Kidney epithelial cell (primary cell): Measurements from ENCODE around the gene CD46. TPM values are rescaled to one million over a fixed set of nuclear protein-coding genes. Genes with fewer than 3 reads are reported as not detected.

Source experiments
- DNase-seq: peaks from one replicate; pipeline ENCODE4 v3.0.0-alpha.2; 2010; ENCODE audit warnings: low read depth
- H3K27me3 ChIP-seq: 2 replicates; pipeline ENCODE4 v1.6.0; 2011; ENCODE audit warnings: low read length; ENCODE audit not compliant: control insufficient read depth, insufficient read depth
- H3K36me3 ChIP-seq: 2 replicates; pipeline ENCODE4 v1.5.1; 2011; ENCODE audit warnings: low read length; ENCODE audit not compliant: control insufficient read depth, insufficient read depth
- H3K4me3 ChIP-seq: 2 replicates; pipeline ENCODE4 v1.5.1; 2011; ENCODE audit warnings: low read depth, mild to moderate bottlenecking, control low read depth, low read length
- total RNA-seq: library from RNA; depleted of rRNA; stranded (reverse); fragments of >200 nt; gene quantifications from 2 replicates; pipeline ENCODE4 v1.2.3, GENCODE V29; 2015
- TF ChIP-seq, protein P1 (sequence below): IDR thresholded peaks from 2 replicates; pipeline ENCODE4 v1.5.1; 2011; ENCODE audit warnings: mild to moderate bottlenecking, moderate library complexity, low read length, control low read depth, inconsistent platforms; ENCODE audit not compliant: insufficient read depth, poor library complexity, severe bottlenecking

The CD46 gene
- total RNA-seq, 1 donor from 2014 or later, result 138 TPM

DNA sequence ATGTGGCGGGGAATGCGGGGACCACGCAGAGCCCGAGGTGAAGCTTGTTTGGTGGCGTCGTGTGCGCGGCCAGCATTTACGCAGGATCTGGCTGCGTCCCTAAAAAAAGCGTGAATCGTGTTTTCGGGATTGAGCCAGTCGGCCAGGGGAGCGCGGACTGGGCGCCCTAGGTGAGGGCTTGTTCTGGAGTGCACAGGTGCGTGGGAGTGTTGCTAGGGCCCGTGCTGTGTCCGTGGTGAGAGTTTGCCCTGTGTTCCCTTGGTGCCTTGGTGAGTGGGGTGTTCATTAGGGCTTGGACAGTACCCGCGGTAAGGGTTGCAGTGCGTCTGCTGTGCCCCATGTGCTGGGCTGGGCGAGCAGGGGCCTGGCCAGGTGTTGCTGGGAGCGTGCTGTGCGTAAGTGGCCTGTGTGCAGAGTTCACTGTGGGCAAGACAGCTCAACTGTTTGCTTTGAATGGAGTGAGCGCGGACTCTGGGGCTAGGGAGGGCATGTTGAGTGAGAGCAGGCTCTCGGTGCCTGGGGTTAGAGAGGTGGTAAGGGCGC, 673 bp downstream of the CD46 start:
- H3K36me3 ChIP-seq, result no peaks in the 10 kb centered on the region
- no peaks in the 10 kb centered on the region for H3K27me3 ChIP-seq
- TF ChIP-seq, protein P1, sequence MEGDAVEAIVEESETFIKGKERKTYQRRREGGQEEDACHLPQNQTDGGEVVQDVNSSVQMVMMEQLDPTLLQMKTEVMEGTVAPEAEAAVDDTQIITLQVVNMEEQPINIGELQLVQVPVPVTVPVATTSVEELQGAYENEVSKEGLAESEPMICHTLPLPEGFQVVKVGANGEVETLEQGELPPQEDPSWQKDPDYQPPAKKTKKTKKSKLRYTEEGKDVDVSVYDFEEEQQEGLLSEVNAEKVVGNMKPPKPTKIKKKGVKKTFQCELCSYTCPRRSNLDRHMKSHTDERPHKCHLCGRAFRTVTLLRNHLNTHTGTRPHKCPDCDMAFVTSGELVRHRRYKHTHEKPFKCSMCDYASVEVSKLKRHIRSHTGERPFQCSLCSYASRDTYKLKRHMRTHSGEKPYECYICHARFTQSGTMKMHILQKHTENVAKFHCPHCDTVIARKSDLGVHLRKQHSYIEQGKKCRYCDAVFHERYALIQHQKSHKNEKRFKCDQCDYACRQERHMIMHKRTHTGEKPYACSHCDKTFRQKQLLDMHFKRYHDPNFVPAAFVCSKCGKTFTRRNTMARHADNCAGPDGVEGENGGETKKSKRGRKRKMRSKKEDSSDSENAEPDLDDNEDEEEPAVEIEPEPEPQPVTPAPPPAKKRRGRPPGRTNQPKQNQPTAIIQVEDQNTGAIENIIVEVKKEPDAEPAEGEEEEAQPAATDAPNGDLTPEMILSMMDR, result no peak
- no peak for DNase-seq
- H3K4me3 ChIP-seq, result peak overlapping the region; percentile 91

- TF ChIP-seq, protein P1, result no peak
- no peaks in the 10 kb centered on the region for H3K27me3 ChIP-seq
These were observed 1.8 kb downstream of the CD46 start for GRCh38 chr1:207753611-207754010.

DNA sequence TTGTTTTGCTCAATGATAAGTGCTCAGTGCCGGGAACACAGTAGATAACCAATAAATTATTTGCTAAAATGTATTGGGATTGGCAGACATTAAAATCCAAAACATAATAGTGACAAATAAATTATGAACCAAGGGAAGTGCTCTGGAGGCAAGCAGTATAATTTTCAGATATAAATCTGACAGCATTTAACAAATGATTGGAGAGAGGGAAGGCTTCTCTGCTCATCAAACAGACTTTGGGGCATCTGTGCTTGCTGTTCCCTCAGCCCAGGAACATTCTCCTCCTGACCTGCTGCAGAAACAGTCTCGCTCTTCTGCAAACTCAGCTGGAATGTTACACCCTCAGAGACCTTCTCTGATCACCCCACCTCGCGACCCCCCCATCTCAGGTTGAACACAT, 2.2 kb downstream of the CD46 start:
- DNase-seq, result no peak
- Histone ChIP-seq H3K36me3 (no peaks in the 10 kb centered on the region), H3K27me3 (no peaks in the 10 kb centered on the region), H3K4me3 (no peak overlapping the region)
- TF ChIP-seq, protein P1, result no peak

More at GRCh38 chr1:207753611-207754010, 1.8 kb downstream of the CD46 start:
- DNase-seq, result no peak
- H3K4me3 ChIP-seq, result peak overlapping the region; percentile 91
- no peaks in the 10 kb centered on the region for H3K36me3 ChIP-seq

GRCh38 chr1:207754974-207755700, 3.3 kb downstream of the CD46 start:
- Histone ChIP-seq H3K27me3 (no peaks in the 10 kb centered on the region), H3K4me3 (no peak overlapping the region), H3K36me3 (no peaks in the 10 kb centered on the region)
- DNase-seq, result no peak
- TF ChIP-seq, protein P1, result no peak

GRCh38 chr1:207755846-207756693, 4.2 kb downstream of the CD46 start:
- TF ChIP-seq, protein P1, result no peak
- Histone ChIP-seq H3K4me3 (no peak overlapping the region), H3K36me3 (no peaks in the 10 kb centered on the region), H3K27me3 (no peaks in the 10 kb centered on the region)
- no peak for DNase-seq
